OCI-LY1 (cell line): ENCODE data around the gene STEAP3.

Source experiments
- H2AFZ ChIP-seq: fragments of 200-600 bp; sonication (generic), shearing (Covaris generic); 2 replicates; pipeline ENCODE4 v1.6.0; 2014; ENCODE audit warnings: antibody characterized with exemption, mild to moderate bottlenecking, low read length
- H3F3A ChIP-seq: fragments of 200-600 bp; sonication (generic), shearing (Covaris generic); 2 replicates; pipeline ENCODE4 v1.6.0; 2014; ENCODE audit warnings: mild to moderate bottlenecking, antibody characterized with exemption, low read length, moderate library complexity; ENCODE audit not compliant: insufficient read depth
- H3K27ac ChIP-seq: fragments of 200-600 bp; sonication (generic); 2 replicates; pipeline ENCODE4 v1.5.1; 2014; ENCODE audit warnings: low read length, mixed run types, mild to moderate bottlenecking, low read depth; ENCODE audit not compliant: poor library complexity, severe bottlenecking
- H3K27me3 ChIP-seq: fragments of 200-600 bp; sonication (generic); 2 replicates; pipeline ENCODE4 v1.6.0; 2014; ENCODE audit warnings: antibody characterized with exemption, mild to moderate bottlenecking, low read length, moderate library complexity; ENCODE audit not compliant: insufficient read depth
- H3K36me3 ChIP-seq: fragments of 200-600 bp; sonication (generic); 2 replicates; pipeline ENCODE4 v1.6.1; 2014; ENCODE audit warnings: mild to moderate bottlenecking, antibody characterized with exemption, low read length, moderate library complexity, mixed read lengths; ENCODE audit not compliant: insufficient read depth
- H3K4me1 ChIP-seq: fragments of 200-600 bp; sonication (generic); 2 replicates; pipeline ENCODE4 v1.5.1; 2014; ENCODE audit warnings: mild to moderate bottlenecking, low read length, moderate library complexity; ENCODE audit not compliant: insufficient read depth, severe bottlenecking
- H3K4me2 ChIP-seq: fragments of 200-600 bp; sonication (generic), shearing (Covaris generic); 2 replicates; pipeline ENCODE4 v1.6.1; 2014; ENCODE audit warnings: low read length
- H3K4me3 ChIP-seq: fragments of 200-600 bp; sonication (generic); 2 replicates; pipeline ENCODE4 v1.5.1; 2014; ENCODE audit warnings: low read length, low read depth, mild to moderate bottlenecking, mixed read lengths; ENCODE audit not compliant: poor library complexity, severe bottlenecking
- H3K79me2 ChIP-seq: fragments of 200-600 bp; shearing (Covaris generic); 2 replicates; pipeline ENCODE4 v1.6.1; 2016; ENCODE audit warnings: mixed run types, low read length, mixed read lengths; ENCODE audit not compliant: insufficient read depth
- H3K9ac ChIP-seq: fragments of 200-600 bp; sonication (generic), shearing (Covaris generic); 2 replicates; pipeline ENCODE4 v1.6.1; 2014; ENCODE audit warnings: mild to moderate bottlenecking, low read length, mixed read lengths
- H3K9me2 ChIP-seq: fragments of 200-600 bp; sonication (generic), shearing (Covaris generic); 2 replicates; pipeline ENCODE4 v1.6.1; 2014; ENCODE audit warnings: low read depth, mild to moderate bottlenecking, low read length, mixed read lengths
- H3K9me3 ChIP-seq: fragments of 200-600 bp; shearing (Covaris generic); 2 replicates; pipeline ENCODE4 v1.6.1; 2014; ENCODE audit warnings: low read length, mixed read lengths
- H4K20me1 ChIP-seq: fragments of 200-600 bp; sonication (generic), shearing (Covaris generic); 2 replicates; pipeline ENCODE4 v1.6.0; 2016; ENCODE audit warnings: mild to moderate bottlenecking, low read length; ENCODE audit not compliant: insufficient read depth
- CTCF ChIP-seq: fragments of 200-600 bp; sonication (generic), shearing (Covaris generic); IDR thresholded peaks from 2 replicates; pipeline ENCODE4 v1.5.1; 2017; ENCODE audit warnings: mild to moderate bottlenecking, antibody characterized with exemption, low read length, moderate library complexity, mixed read lengths
- EZH2 ChIP-seq: fragments of 200-600 bp; sonication (generic), shearing (Covaris generic); IDR thresholded peaks from 2 replicates; pipeline ENCODE4 v1.8.0; 2017; ENCODE audit warnings: borderline replicate concordance, mixed run types, mild to moderate bottlenecking, antibody characterized with exemption, low read length, moderate library complexity, mixed read lengths

STEAP3 gene

GRCh38 chr2:119245841-119246230, 22.2 kb downstream of the STEAP3 start:
- H3K4me2 ChIP-seq: no peak overlapping the region
- H2AFZ ChIP-seq: no peak overlapping the region
- H3K4me3 ChIP-seq: no peak overlapping the region
- H3K27me3 ChIP-seq: no peaks in the 10 kb centered on the region
- H3K4me1 ChIP-seq: no peaks in the 10 kb centered on the region
- no peaks in the 10 kb centered on the region for H3F3A ChIP-seq
- no peaks in the 10 kb centered on the region for H4K20me1 ChIP-seq
- H3K79me2 ChIP-seq: no peaks in the 10 kb centered on the region
- H3K9ac ChIP-seq: no peak overlapping the region
- no peak overlapping the region for H3K27ac ChIP-seq
- TF ChIP-seq EZH2 (no peak), CTCF (no peak)
- no peaks in the 10 kb centered on the region for H3K9me3 ChIP-seq
- H3K36me3 ChIP-seq: no peaks in the 10 kb centered on the region
- no peaks in the 10 kb centered on the region for H3K9me2 ChIP-seq

- Histone ChIP-seq H3F3A (no peaks in the 10 kb centered on the region), H3K27ac (no peak overlapping the region), H3K79me2 (no peaks in the 10 kb centered on the region), H3K9ac (no peak overlapping the region), H3K4me3 (no peak overlapping the region), H3K4me1 (no peaks in the 10 kb centered on the region), H3K9me3 (no peaks in the 10 kb centered on the region), H3K9me2 (no peaks in the 10 kb centered on the region), H2AFZ (no peak overlapping the region), H3K4me2 (no peak overlapping the region), H3K27me3 (no peaks in the 10 kb centered on the region), H3K36me3 (no peaks in the 10 kb centered on the region), H4K20me1 (no peaks in the 10 kb centered on the region)
- TF ChIP-seq CTCF (no peak), EZH2 (no peak)
Measured at GRCh38 chr2:119246884-119247843, 23.5 kb downstream of the STEAP3 start.

GRCh38 chr2:119247844-119248271, 24.2 kb downstream of the STEAP3 start:
- Histone ChIP-seq H3K27me3 (no peaks in the 10 kb centered on the region), H2AFZ (no peak overlapping the region), H3K36me3 (no peaks in the 10 kb centered on the region), H3K9me3 (no peaks in the 10 kb centered on the region), H3K4me1 (no peaks in the 10 kb centered on the region), H3K27ac (no peak overlapping the region), H4K20me1 (no peaks in the 10 kb centered on the region), H3F3A (no peaks in the 10 kb centered on the region), H3K79me2 (no peaks in the 10 kb centered on the region), H3K9ac (no peak overlapping the region), H3K9me2 (no peaks in the 10 kb centered on the region), H3K4me2 (no peak overlapping the region), H3K4me3 (no peak overlapping the region)
- TF ChIP-seq EZH2: no peak
- no peak for TF ChIP-seq CTCF
